Measurements from ENCODE around the gene TSEN54. TPM values are rescaled to one million over a fixed set of nuclear protein-coding genes. Genes with fewer than 3 reads are reported as not detected.
A peak's percentile ranks its signal among the peaks of the same experiment; 100 is the strongest.

Gene TSEN54
- total RNA-seq, 8 experiments from 2014 or later = 11.1 to 25.1 (median 14.9) TPM

DNA sequence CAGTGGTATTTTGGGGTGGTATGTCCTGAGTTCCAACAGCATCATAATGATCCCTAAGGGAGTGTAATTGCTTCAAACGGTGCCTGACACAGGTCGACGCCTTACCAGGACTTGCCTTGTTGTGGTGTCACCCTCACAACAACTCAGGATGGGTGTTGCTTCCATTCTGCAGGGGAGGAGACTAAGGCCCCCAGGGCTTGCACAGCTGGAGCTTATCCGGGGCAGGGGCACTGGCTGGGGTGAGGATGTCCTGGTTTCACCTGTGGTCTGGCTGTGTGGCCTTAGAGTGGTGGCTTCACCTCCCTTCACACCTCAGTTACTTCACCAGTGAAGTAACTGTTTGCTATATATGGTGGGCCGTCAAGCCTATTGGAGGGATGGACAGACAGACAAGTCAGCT, 32.5 kb downstream of the TSEN54 start:
- Histone ChIP-seq H3K4me1 (replicated peaks in 1 of 2) (peaks cover 0 to 18% of the 10 kb centered on the region in 2 donors), H3K4me3 (no peak overlapping the region), H3K27ac (no peak overlapping the region)
- ATAC-seq (replicated peaks in 6 of 8) = peak in 3 of 8 experiments; percentile 8 to 82 (median 60)
- in situ Hi-C loops (cut with MboI; ENCODE audit: low pct_unique_long_range_greater_than_20kb in 2 of 9, low sequenced_read_pairs in 9 of 9, unreplicated experiment in 9 of 9) = no loop called here
- WGBS, 10 experiments = 40 to 100% (median 70%) methylated on average over 1 to 5 of the region's 5 CpGs; no CpG with 5 or more reads in 5 of the 10 experiments

GRCh38 chr17:75549246-75550138, 33.2 kb downstream of the TSEN54 start:
- H3K4me3 ChIP-seq = no peak overlapping the region
- peak; percentile 67 to 95 (median 74) for ATAC-seq (replicated peaks in 6 of 8)

DNA sequence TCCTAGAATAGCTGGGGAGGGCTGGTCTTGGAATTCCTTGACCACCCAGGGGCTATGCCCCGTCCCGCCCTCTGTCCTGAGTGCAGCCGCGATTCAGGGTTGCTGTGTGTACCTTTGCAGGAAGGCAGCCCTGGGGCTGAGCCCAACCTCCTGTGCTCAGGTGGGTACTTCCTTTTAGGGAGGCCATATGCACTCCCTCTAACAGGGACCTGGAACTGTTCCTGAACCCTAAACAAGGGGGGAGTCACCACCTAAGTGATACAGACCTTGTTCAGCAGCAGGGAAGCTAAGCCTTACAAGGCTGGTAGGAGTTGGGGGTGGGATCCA, 33.8 kb downstream of the TSEN54 start:
- peaks cover 0 to 18% of the 10 kb centered on the region in 2 donors for H3K4me1 ChIP-seq (replicated peaks in 1 of 2)
- no peak overlapping the region for H3K4me3 ChIP-seq
- in situ Hi-C loops (cut with MboI; ENCODE audit: low pct_unique_long_range_greater_than_20kb in 2 of 9, low sequenced_read_pairs in 9 of 9, unreplicated experiment in 9 of 9) = no loop called here
- no peak overlapping the region for H3K27ac ChIP-seq
- ATAC-seq (replicated peaks in 6 of 8) = peak in 1 of 8 experiments; percentile 4
- WGBS, 10 experiments = 92% methylated on average over 4 of the region's 4 CpGs; no CpG with 5 or more reads in 9 of the 10 experiments

More at GRCh38 chr17:75549246-75550138, 33.2 kb downstream of the TSEN54 start:
- WGBS, 10 experiments = 12 to 79% (median 60%) methylated on average over 1 to 6 of the region's 22 CpGs; no CpG with 5 or more reads in 5 of the 10 experiments
- H3K4me1 ChIP-seq (replicated peaks in 1 of 2) = peaks cover 0 to 18% of the 10 kb centered on the region in 2 donors
- H3K27ac ChIP-seq = no peak overlapping the region
- in situ Hi-C loops (cut with MboI; ENCODE audit: low pct_unique_long_range_greater_than_20kb in 2 of 9, low sequenced_read_pairs in 9 of 9, unreplicated experiment in 9 of 9) = no loop called here

- no peak overlapping the region for H3K4me3 ChIP-seq
- in situ Hi-C loops (cut with MboI; ENCODE audit: low pct_unique_long_range_greater_than_20kb in 2 of 9, low sequenced_read_pairs in 9 of 9, unreplicated experiment in 9 of 9) = no loop called here
- ATAC-seq (replicated peaks in 6 of 8) = peak in 3 of 8 experiments; percentile 4 to 26 (median 15)
- no peak overlapping the region for H3K27ac ChIP-seq
- 30 to 100% (median 58%) methylated on average over 1 to 2 of the region's 7 CpGs; no CpG with 5 or more reads in 6 of the 10 experiments for WGBS, 10 experiments
- peaks cover 0 to 18% of the 10 kb centered on the region in 2 donors for H3K4me1 ChIP-seq (replicated peaks in 1 of 2)
These were observed 34.9 kb downstream of the TSEN54 start for GRCh38 chr17:75551266-75551665.

DNA sequence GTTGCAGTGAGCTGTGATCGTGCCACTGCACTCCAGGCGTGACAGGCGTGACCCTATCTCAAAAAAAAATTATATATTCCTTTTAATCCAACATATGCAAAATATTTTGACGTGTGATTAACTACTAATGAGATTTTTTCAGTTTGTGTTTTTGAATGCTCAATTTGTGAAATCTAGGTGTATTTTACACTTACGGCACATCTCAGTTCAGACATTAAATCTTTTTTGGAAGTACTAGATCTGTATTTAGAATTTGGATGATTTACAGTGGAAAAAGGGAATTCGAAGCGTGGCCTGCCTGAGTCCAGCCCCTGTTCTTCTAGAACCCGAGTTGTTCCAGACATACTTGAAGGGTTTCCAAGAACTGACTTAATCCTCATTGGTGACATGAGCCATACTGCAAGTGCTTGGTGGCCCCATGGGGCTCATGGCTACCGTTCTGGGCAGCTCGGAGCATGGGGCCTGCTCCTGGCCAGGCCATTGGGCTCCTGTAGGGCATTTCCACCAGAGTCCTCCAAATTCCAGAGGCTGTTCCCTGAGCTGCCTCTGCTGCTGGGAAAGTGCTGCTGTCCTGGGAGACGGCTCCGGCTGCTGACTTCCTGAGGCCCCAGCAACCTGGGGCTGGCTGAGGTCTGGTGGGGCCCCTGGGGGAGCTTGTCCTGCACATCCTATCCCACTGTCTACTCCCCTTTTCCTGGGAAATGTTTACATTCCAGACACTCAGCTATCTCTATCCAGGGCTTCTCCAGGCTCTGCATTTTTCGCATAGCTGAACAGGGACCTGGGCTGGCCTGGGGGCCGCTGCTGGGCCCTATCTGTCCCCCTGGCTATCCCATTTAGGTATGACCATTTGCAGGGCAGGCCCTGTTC, 36.3 kb downstream of the TSEN54 start:
- in situ Hi-C loops (cut with MboI; ENCODE audit: low pct_unique_long_range_greater_than_20kb in 2 of 9, low sequenced_read_pairs in 9 of 9, unreplicated experiment in 9 of 9) = no loop called here
- WGBS, 10 experiments = 64 to 100% (median 86%) methylated on average over 1 to 10 of the region's 14 CpGs; no CpG with 5 or more reads in 3 of the 10 experiments
- peak in 3 of 8 experiments; percentile 45 to 74 (median 46) for ATAC-seq (replicated peaks in 6 of 8)
- no peak overlapping the region for H3K27ac ChIP-seq
- no peak overlapping the region for H3K4me3 ChIP-seq
- H3K4me1 ChIP-seq (replicated peaks in 1 of 2) = peaks cover 4 to 25% of the 10 kb centered on the region in 2 donors

- in situ Hi-C loops (cut with MboI; ENCODE audit: low pct_unique_long_range_greater_than_20kb in 2 of 9, low sequenced_read_pairs in 9 of 9, unreplicated experiment in 9 of 9) = no loop called here
- no peak overlapping the region for H3K27ac ChIP-seq
- 40 to 100% (median 91%) methylated on average over 1 to 5 of the region's 8 CpGs; no CpG with 5 or more reads in 3 of the 10 experiments for WGBS, 10 experiments
- H3K4me3 ChIP-seq = no peak overlapping the region
- no peak for ATAC-seq (replicated peaks in 6 of 8)
- H3K4me1 ChIP-seq (replicated peaks in 1 of 2) = peaks cover 4 to 29% of the 10 kb centered on the region in 2 donors
These were observed 37.2 kb downstream of the TSEN54 start for GRCh38 chr17:75553295-75554110.

DNA sequence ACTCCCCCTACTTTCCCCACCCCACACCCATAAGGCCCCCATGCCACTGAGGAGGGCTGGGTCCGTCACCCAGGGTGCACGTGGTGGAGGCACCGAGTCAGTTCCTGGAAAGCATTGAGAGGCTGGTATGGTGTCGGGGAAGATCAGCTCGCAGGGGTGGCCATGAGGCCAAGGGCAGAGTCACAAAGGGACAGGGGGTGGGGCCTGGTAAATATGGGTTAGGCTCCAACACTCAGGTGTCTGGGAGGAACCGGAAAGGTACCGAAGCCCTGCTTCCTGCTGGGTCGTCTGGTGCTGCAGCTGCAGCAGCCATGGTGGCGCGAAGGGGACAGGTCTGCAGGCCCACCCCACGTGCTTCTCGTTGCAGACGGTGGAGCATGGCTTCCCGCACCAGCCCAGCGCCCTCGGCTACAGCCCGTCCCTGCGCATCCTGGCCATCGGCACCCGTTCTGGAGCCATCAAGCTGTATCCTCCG, 39.4 kb downstream of the TSEN54 start:
- Histone ChIP-seq H3K27ac (no peak overlapping the region), H3K4me3 (no peak overlapping the region), H3K4me1 (replicated peaks in 1 of 2) (peaks cover 4 to 25% of the 10 kb centered on the region in 2 donors)
- in situ Hi-C loops (cut with MboI; ENCODE audit: low pct_unique_long_range_greater_than_20kb in 2 of 9, low sequenced_read_pairs in 9 of 9, unreplicated experiment in 9 of 9) = no loop called here
- no CpG with 5 or more reads among the region's 21 CpGs for WGBS, 10 experiments
- no peak for ATAC-seq (replicated peaks in 6 of 8)

GRCh38 chr17:75557075-75557851, 40.9 kb downstream of the TSEN54 start:
- WGBS, 10 experiments = 0 to 100% (median 60%) methylated on average over 1 to 2 of the region's 15 CpGs; no CpG with 5 or more reads in 5 of the 10 experiments
- Histone ChIP-seq H3K4me3 (no peak overlapping the region), H3K27ac (no peak overlapping the region), H3K4me1 (replicated peaks in 1 of 2) (peaks cover 4 to 21% of the 10 kb centered on the region in 2 donors)
- peak in 7 of 8 experiments; percentile 48 to 61 (median 50) for ATAC-seq (replicated peaks in 6 of 8)
- in situ Hi-C loops (cut with MboI; ENCODE audit: low pct_unique_long_range_greater_than_20kb in 2 of 9, low sequenced_read_pairs in 9 of 9, unreplicated experiment in 9 of 9) = no loop called here

- Histone ChIP-seq H3K27ac (no peak overlapping the region), H3K4me1 (replicated peaks in 1 of 2) (peaks cover 4 to 15% of the 10 kb centered on the region in 2 donors), H3K4me3 (no peak overlapping the region)
- WGBS, 10 experiments = 70 to 80% (median 80%) methylated on average over 1 to 5 of the region's 18 CpGs; no CpG with 5 or more reads in 7 of the 10 experiments
- in situ Hi-C loops (cut with MboI; ENCODE audit: low pct_unique_long_range_greater_than_20kb in 2 of 9, low sequenced_read_pairs in 9 of 9, unreplicated experiment in 9 of 9) = no loop called here
- peak in 2 of 8 experiments; percentile 6 to 16 for ATAC-seq (replicated peaks in 6 of 8)
These were observed 41.7 kb downstream of the TSEN54 start for GRCh38 chr17:75557852-75558665.

DNA sequence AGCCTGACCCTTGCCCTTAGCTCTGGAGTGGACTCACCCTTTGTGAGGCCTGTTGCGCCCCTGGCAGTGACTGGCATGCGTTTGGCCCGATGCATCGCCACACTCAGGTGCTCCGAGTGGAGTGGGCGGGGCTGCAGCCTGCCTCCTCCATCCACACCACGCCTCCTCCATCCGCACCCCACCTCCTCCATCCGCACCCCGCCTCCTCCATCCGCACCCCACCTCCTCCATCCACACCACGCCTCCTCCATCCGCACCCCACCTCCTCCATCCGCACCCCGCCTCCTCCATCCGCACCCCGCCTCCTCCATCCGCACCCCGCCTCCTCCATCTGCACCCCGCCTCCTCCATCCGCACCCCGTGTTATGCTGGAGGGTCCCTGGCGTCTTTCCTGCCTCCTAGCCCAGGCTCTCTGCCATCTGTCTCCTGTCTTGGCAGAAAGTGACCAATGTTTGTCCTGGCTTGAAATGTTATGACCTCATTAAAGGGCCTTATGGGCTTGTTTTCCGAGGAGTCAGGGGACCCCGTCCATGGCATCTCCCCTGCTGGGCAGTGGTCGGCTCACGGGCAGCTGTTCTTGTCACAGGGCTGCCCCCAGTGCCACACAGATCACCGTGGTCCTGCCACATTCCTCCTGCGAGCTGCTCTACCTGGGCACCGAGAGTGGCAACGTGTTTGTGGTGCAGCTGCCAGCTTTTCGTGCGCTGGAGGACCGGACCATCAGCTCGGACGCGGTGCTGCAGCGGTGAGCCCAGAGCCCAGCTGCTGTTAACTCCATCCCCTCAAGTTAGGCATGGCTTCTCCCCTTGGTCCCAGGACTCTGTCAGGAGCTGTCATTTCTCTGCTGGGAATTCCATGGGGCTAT, 42.6 kb downstream of the TSEN54 start:
- H3K4me3 ChIP-seq = no peak overlapping the region
- 90 to 93% (median 90%) methylated on average over 3 to 11 of the region's 38 CpGs; no CpG with 5 or more reads in 7 of the 10 experiments for WGBS, 10 experiments
- in situ Hi-C loops (cut with MboI; ENCODE audit: low pct_unique_long_range_greater_than_20kb in 2 of 9, low sequenced_read_pairs in 9 of 9, unreplicated experiment in 9 of 9) = no loop called here
- ATAC-seq (replicated peaks in 6 of 8) = peak in 1 of 8 experiments; percentile 14
- no peak overlapping the region for H3K27ac ChIP-seq
- peaks cover 4 to 11% of the 10 kb centered on the region in 2 donors for H3K4me1 ChIP-seq (replicated peaks in 1 of 2)

Data from motor neuron (in vitro differentiated cells).